ENCODE measurements around the gene CRACR2B.

- TF ChIP-seq CTCF (IDR thresholded peaks at IDR 0.05 in 2 of 3, conservative IDR thresholded peaks at IDR 0.05 in 1 of 3; ENCODE audit: borderline replicate concordance in 1 of 3, insufficient read depth in 1 of 3, low read depth in 2 of 3, low read length in 2 of 3) (no peak), ZFX (IDR thresholded peaks at IDR 0.05) (no peak), EZH2 (IDR thresholded peaks at IDR 0.05) (no peak), POLR2A (IDR thresholded peaks at IDR 0.05; ENCODE audit: borderline replicate concordance, extremely low read depth, insufficient read depth, insufficient read length) (no peak), REST (IDR thresholded peaks at IDR 0.05; ENCODE audit: low read depth) (no peak), SIN3A (IDR thresholded peaks at IDR 0.05; ENCODE audit: low read depth) (no peak), ELF1 (IDR thresholded peaks at IDR 0.05; ENCODE audit: borderline replicate concordance, low read depth) (no peak), POLR2AphosphoS5 (IDR thresholded peaks at IDR 0.05; ENCODE audit: low read depth, low read length) (no peak), YY1 (IDR thresholded peaks at IDR 0.05; ENCODE audit: extremely low read depth, insufficient replicate concordance, low read depth, low read length) (no peak)
Measured at GRCh38 chr11:841981-842369, 14.3 kb downstream of the CRACR2B start.

All from HCT116 (cell line).